ENCODE measurements around the gene DCST1. TPM values are rescaled to one million over a fixed set of nuclear protein-coding genes. Genes with fewer than 3 reads are reported as not detected.

DCST1 gene
- total RNA-seq, 1 experiment from 2014 or later: 0.22 TPM

GRCh38 chr1:155086856-155087535 is 53.4 kb downstream of the DCST1 start:
- TF ChIP-seq CTCF (conservative IDR thresholded peaks at IDR 0.05): no peak; the same call in 1 of the 2 replicates
- Histone ChIP-seq H3K27me3 (ENCODE audit: insufficient read depth, low read depth) (peaks cover 4% of the 10 kb centered on the region; the same call in 1 of the 2 replicates), H3K79me2 (ENCODE audit: low read depth) (no peaks in the 10 kb centered on the region), H3K36me3 (ENCODE audit: low read depth) (no peaks in the 10 kb centered on the region), H3K27ac (no peak overlapping the region), H3K4me2 (no peak overlapping the region), H3K9me3 (ENCODE audit: insufficient read depth, low read depth) (no peaks in the 10 kb centered on the region), H4K20me1 (ENCODE audit: insufficient read depth) (no peaks in the 10 kb centered on the region), H3K4me1 (replicated peaks; ENCODE audit: insufficient read depth) (peaks cover 36% of the 10 kb centered on the region), H2AFZ (no peak overlapping the region), H3K9me2 (ENCODE audit: insufficient read depth) (no peaks in the 10 kb centered on the region), H3F3A (ENCODE audit: insufficient read depth, low read depth) (peaks cover 24% of the 10 kb centered on the region; the same call in 1 of the 2 replicates), H3K4me3 (no peak overlapping the region)
- BruUV-seq (replicated peaks): TSS peak; percentile 49
- intact Hi-C loops (cut with micrococcal nuclease; ENCODE audit: unreplicated experiment): loop anchor here (1.0 kb wide), 1 partner anchor 80 kb away; no protein-coding TSS in a partner anchor
- ChIA-PET CTCF (interaction anchor here (0.5 to 2.0 kb wide), 4 partner anchors 36 to 407 kb away, joined by 3 to 8 read pairs (median 6); partner anchors contain the start of genes ADAM15 and KRTCAP2), POLR2A (ENCODE audit: unreplicated experiment) (no interaction called here)
- DNase-seq: no peak

DNA sequence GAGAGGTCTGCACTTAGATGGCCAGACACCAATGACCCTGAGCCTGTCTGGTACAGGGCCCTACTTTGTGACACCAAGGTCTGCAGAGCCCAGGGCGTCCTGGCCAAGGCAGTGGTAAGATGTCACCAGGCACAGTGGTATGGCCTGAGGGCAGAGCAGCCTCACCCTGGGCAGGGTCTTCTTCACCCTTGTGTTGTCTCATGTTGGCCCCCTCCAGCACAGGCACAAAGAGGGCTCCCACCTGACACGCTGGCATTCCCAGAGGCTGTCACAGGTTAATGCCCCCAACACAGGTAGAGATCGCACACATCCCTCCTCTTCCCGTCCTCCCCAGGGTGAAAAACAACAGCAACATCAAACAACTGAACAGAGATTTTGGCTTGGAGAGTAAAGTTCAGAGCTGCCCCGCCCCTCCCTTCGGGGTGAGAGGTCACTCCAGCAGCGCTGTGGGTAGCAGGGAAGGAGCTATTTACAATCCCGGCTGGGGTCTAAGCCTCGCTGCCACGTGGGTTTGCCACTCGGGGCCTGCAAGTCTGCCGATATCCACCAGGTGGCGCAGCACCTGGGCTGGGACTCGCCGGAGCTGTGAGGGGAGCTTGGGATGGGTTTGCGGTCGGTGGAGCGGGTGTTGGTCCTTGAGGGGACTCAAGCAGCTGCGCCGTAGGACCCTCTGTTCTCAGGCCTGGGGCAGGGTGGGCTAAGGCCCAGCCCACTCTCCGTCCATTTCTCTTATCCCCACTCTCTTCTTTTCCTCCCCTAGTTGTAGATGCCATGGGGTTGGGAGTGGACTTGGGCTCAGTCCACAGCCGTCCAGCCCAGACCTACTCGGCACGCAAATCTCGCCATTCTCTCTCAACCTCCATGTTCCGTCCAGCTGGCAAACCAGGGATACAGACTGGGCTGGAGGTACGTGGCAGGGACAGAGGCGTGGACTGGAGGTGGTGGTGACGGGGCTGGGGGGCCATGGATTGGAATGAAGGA is 57.7 kb downstream of the DCST1 start:
- Histone ChIP-seq H3F3A (ENCODE audit: insufficient read depth, low read depth) (peaks cover 8% of the 10 kb centered on the region; the same call in 1 of the 2 replicates), H3K36me3 (ENCODE audit: low read depth) (no peaks in the 10 kb centered on the region), H3K27me3 (ENCODE audit: insufficient read depth, low read depth) (no peaks in the 10 kb centered on the region), H3K4me1 (replicated peaks; ENCODE audit: insufficient read depth) (0 out of 2 replicates have a peak, but pooled peaks cover 5% of the 10 kb centered on the region), H4K20me1 (ENCODE audit: insufficient read depth) (no peaks in the 10 kb centered on the region), H3K9me3 (ENCODE audit: insufficient read depth, low read depth) (no peaks in the 10 kb centered on the region), H2AFZ (peak overlapping the region; percentile 58), H3K79me2 (ENCODE audit: low read depth) (no peaks in the 10 kb centered on the region), H3K4me3 (no peak overlapping the region), H3K27ac (no peak overlapping the region), H3K4me2 (peak overlapping the region; percentile 60), H3K9me2 (ENCODE audit: insufficient read depth) (no peaks in the 10 kb centered on the region)
- DNase-seq: peak; percentile 51 to 79
- TF ChIP-seq EZH2 (IDR thresholded peaks at IDR 0.05; ENCODE audit: low read depth): no peak
- TF ChIP-seq CTCF (conservative IDR thresholded peaks at IDR 0.05): peak; percentile 97
- ChIA-PET POLR2A (ENCODE audit: unreplicated experiment) (interaction anchor here (0.6 to 0.7 kb wide), 2 partner anchors 43 to 82 kb away, joined by 3 to 15 read pairs; partner anchors contain the start of gene KRTCAP2), CTCF (interaction anchor here (0.6 to 2.0 kb wide), 12 partner anchors 37 to 606 kb away, joined by 3 to 20 read pairs (median 3); partner anchors contain the start of gene KRTCAP2)
- intact Hi-C loops (cut with micrococcal nuclease; ENCODE audit: unreplicated experiment): loop anchor here (1.0 kb wide), 1 partner anchor 76 kb away; no protein-coding TSS in a partner anchor
- no TSS peak for BruUV-seq (replicated peaks)

- CTCF ChIA-PET: interaction anchor here (0.6 to 2.0 kb wide), 9 partner anchors 37 to 606 kb away, joined by 3 to 20 read pairs (median 4); partner anchors contain the start of gene KRTCAP2
- H3K36me3 ChIP-seq (ENCODE audit: low read depth): no peaks in the 10 kb centered on the region
- H3K4me2 ChIP-seq: no peak overlapping the region
- no peak overlapping the region for H2AFZ ChIP-seq
- no peak for DNase-seq
- no peak overlapping the region for H3K4me3 ChIP-seq
- intact Hi-C loops (cut with micrococcal nuclease; ENCODE audit: unreplicated experiment): no loop called here
- no peaks in the 10 kb centered on the region for H3K9me2 ChIP-seq (ENCODE audit: insufficient read depth)
- H3K4me1 ChIP-seq (replicated peaks; ENCODE audit: insufficient read depth): 0 out of 2 replicates have a peak, but pooled peaks cover 4% of the 10 kb centered on the region
- H4K20me1 ChIP-seq (ENCODE audit: insufficient read depth): no peaks in the 10 kb centered on the region
- BruUV-seq (replicated peaks): no TSS peak
- no peaks in the 10 kb centered on the region for H3K79me2 ChIP-seq (ENCODE audit: low read depth)
- no peak overlapping the region for H3K27ac ChIP-seq
- no peaks in the 10 kb centered on the region for H3K9me3 ChIP-seq (ENCODE audit: insufficient read depth, low read depth)
- H3K27me3 ChIP-seq (ENCODE audit: insufficient read depth, low read depth): no peaks in the 10 kb centered on the region
- peaks cover 8% of the 10 kb centered on the region; the same call in 1 of the 2 replicates for H3F3A ChIP-seq (ENCODE audit: insufficient read depth, low read depth)
- TF ChIP-seq CTCF (conservative IDR thresholded peaks at IDR 0.05): no peak
- no peak for TF ChIP-seq EZH2 (IDR thresholded peaks at IDR 0.05; ENCODE audit: low read depth)
- POLR2A ChIA-PET (ENCODE audit: unreplicated experiment): no interaction called here
Measured at GRCh38 chr1:155092131-155092530, 58.5 kb downstream of the DCST1 start.
